ENCODE data around the gene RSPO3. TPM values are rescaled to one million over a fixed set of nuclear protein-coding genes. Genes with fewer than 3 reads are reported as not detected.

RSPO3 gene
- total RNA-seq (2012; rRNA removed) = under 0.01 and 0.22 TPM in 2 replicates

GRCh38 chr6:127118298-127119101 lies at the start of gene RSPO3:
Gene RSPO3, plus strand, starts transcription at chr6:127118671. Its CDS starts 522 bp downstream, at chr6:127119193.
- Histone ChIP-seq H3K36me3 (ENCODE audit: insufficient read depth, low read length) (no peaks in the 10 kb centered on the region), H3K9me3 (replicated peaks; ENCODE audit: low read length) (no peaks in the 10 kb centered on the region), H3K9ac (ENCODE audit: low read depth, low read length) (peak within 1 kb of the TSS; percentile 25), H3K4me1 (ENCODE audit: control insufficient read depth, insufficient read depth, low read length) (peaks cover 23% of the 10 kb centered on the region), H3K27me3 (ENCODE audit: control insufficient read depth, insufficient read depth, low read length) (peaks cover 47% of the 10 kb centered on the region), H3K4me2 (ENCODE audit: low read length) (peak within 1 kb of the TSS; percentile 97), H3K4me3 (ENCODE audit: low read length) (peak within 1 kb of the TSS; percentile 73)

GRCh38 chr6:127069659-127070279 lies 48.7 kb upstream of the RSPO3 start:
- no peaks in the 10 kb centered on the region for H3K27me3 ChIP-seq (ENCODE audit: control insufficient read depth, insufficient read depth, low read length)
- no peaks in the 10 kb centered on the region for H3K36me3 ChIP-seq (ENCODE audit: insufficient read depth, low read length)
- no peaks in the 10 kb centered on the region for H3K9me3 ChIP-seq (replicated peaks; ENCODE audit: low read length)
- no peak overlapping the region for H3K4me3 ChIP-seq (ENCODE audit: low read length)
- no peak overlapping the region for H3K4me2 ChIP-seq (ENCODE audit: low read length)
- H3K9ac ChIP-seq (ENCODE audit: low read depth, low read length) = no peak overlapping the region
- H3K4me1 ChIP-seq (ENCODE audit: control insufficient read depth, insufficient read depth, low read length) = no peaks in the 10 kb centered on the region

GRCh38 chr6:127073222-127073621 lies 45.2 kb upstream of the RSPO3 start:
- H3K9me3 ChIP-seq (replicated peaks; ENCODE audit: low read length) = no peaks in the 10 kb centered on the region
- no peaks in the 10 kb centered on the region for H3K27me3 ChIP-seq (ENCODE audit: control insufficient read depth, insufficient read depth, low read length)
- H3K4me1 ChIP-seq (ENCODE audit: control insufficient read depth, insufficient read depth, low read length) = no peaks in the 10 kb centered on the region
- no peaks in the 10 kb centered on the region for H3K36me3 ChIP-seq (ENCODE audit: insufficient read depth, low read length)
- H3K4me2 ChIP-seq (ENCODE audit: low read length) = no peak overlapping the region
- no peak overlapping the region for H3K4me3 ChIP-seq (ENCODE audit: low read length)
- H3K9ac ChIP-seq (ENCODE audit: low read depth, low read length) = no peak overlapping the region

- H3K4me2 ChIP-seq (ENCODE audit: low read length) = no peak overlapping the region
- no peaks in the 10 kb centered on the region for H3K27me3 ChIP-seq (ENCODE audit: control insufficient read depth, insufficient read depth, low read length)
- no peaks in the 10 kb centered on the region for H3K36me3 ChIP-seq (ENCODE audit: insufficient read depth, low read length)
- no peak overlapping the region for H3K9ac ChIP-seq (ENCODE audit: low read depth, low read length)
- H3K9me3 ChIP-seq (replicated peaks; ENCODE audit: low read length) = no peaks in the 10 kb centered on the region
- no peak overlapping the region for H3K4me3 ChIP-seq (ENCODE audit: low read length)
- no peaks in the 10 kb centered on the region for H3K4me1 ChIP-seq (ENCODE audit: control insufficient read depth, insufficient read depth, low read length)
These were observed 42.0 kb upstream of the RSPO3 start for GRCh38 chr6:127076466-127076865.

- Histone ChIP-seq H3K27me3 (ENCODE audit: control insufficient read depth, insufficient read depth, low read length) (no peaks in the 10 kb centered on the region), H3K36me3 (ENCODE audit: insufficient read depth, low read length) (no peaks in the 10 kb centered on the region), H3K9me3 (replicated peaks; ENCODE audit: low read length) (no peaks in the 10 kb centered on the region), H3K4me2 (ENCODE audit: low read length) (no peak overlapping the region), H3K9ac (ENCODE audit: low read depth, low read length) (no peak overlapping the region), H3K4me1 (ENCODE audit: control insufficient read depth, insufficient read depth, low read length) (no peaks in the 10 kb centered on the region), H3K4me3 (ENCODE audit: low read length) (no peak overlapping the region)
These were observed 40.6 kb upstream of the RSPO3 start for GRCh38 chr6:127077886-127078285.

GRCh38 chr6:127078669-127079068 lies 39.8 kb upstream of the RSPO3 start:
- H3K36me3 ChIP-seq (ENCODE audit: insufficient read depth, low read length) = no peaks in the 10 kb centered on the region
- no peaks in the 10 kb centered on the region for H3K9me3 ChIP-seq (replicated peaks; ENCODE audit: low read length)
- H3K4me3 ChIP-seq (ENCODE audit: low read length) = no peak overlapping the region
- H3K4me1 ChIP-seq (ENCODE audit: control insufficient read depth, insufficient read depth, low read length) = no peaks in the 10 kb centered on the region
- H3K27me3 ChIP-seq (ENCODE audit: control insufficient read depth, insufficient read depth, low read length) = no peaks in the 10 kb centered on the region
- no peak overlapping the region for H3K9ac ChIP-seq (ENCODE audit: low read depth, low read length)
- H3K4me2 ChIP-seq (ENCODE audit: low read length) = no peak overlapping the region

GRCh38 chr6:127079681-127080080 lies 38.8 kb upstream of the RSPO3 start:
- Histone ChIP-seq H3K9ac (ENCODE audit: low read depth, low read length) (no peak overlapping the region), H3K4me3 (ENCODE audit: low read length) (no peak overlapping the region), H3K36me3 (ENCODE audit: insufficient read depth, low read length) (no peaks in the 10 kb centered on the region), H3K9me3 (replicated peaks; ENCODE audit: low read length) (no peaks in the 10 kb centered on the region), H3K27me3 (ENCODE audit: control insufficient read depth, insufficient read depth, low read length) (no peaks in the 10 kb centered on the region), H3K4me2 (ENCODE audit: low read length) (no peak overlapping the region), H3K4me1 (ENCODE audit: control insufficient read depth, insufficient read depth, low read length) (no peaks in the 10 kb centered on the region)

- Histone ChIP-seq H3K9ac (ENCODE audit: low read depth, low read length) (no peak overlapping the region), H3K27me3 (ENCODE audit: control insufficient read depth, insufficient read depth, low read length) (no peaks in the 10 kb centered on the region), H3K4me1 (ENCODE audit: control insufficient read depth, insufficient read depth, low read length) (no peaks in the 10 kb centered on the region), H3K4me3 (ENCODE audit: low read length) (no peak overlapping the region), H3K36me3 (ENCODE audit: insufficient read depth, low read length) (no peaks in the 10 kb centered on the region), H3K9me3 (replicated peaks; ENCODE audit: low read length) (no peaks in the 10 kb centered on the region), H3K4me2 (ENCODE audit: low read length) (no peak overlapping the region)
These were observed 38.4 kb upstream of the RSPO3 start for GRCh38 chr6:127080081-127080480.

GRCh38 chr6:127083231-127083962 lies 35.1 kb upstream of the RSPO3 start:
- Histone ChIP-seq H3K4me3 (ENCODE audit: low read length) (no peak overlapping the region), H3K4me1 (ENCODE audit: control insufficient read depth, insufficient read depth, low read length) (no peaks in the 10 kb centered on the region), H3K36me3 (ENCODE audit: insufficient read depth, low read length) (no peaks in the 10 kb centered on the region), H3K9me3 (replicated peaks; ENCODE audit: low read length) (no peaks in the 10 kb centered on the region), H3K9ac (ENCODE audit: low read depth, low read length) (no peak overlapping the region), H3K4me2 (ENCODE audit: low read length) (no peak overlapping the region), H3K27me3 (ENCODE audit: control insufficient read depth, insufficient read depth, low read length) (no peaks in the 10 kb centered on the region)

- Histone ChIP-seq H3K9me3 (replicated peaks; ENCODE audit: low read length) (no peaks in the 10 kb centered on the region), H3K4me2 (ENCODE audit: low read length) (no peak overlapping the region), H3K27me3 (ENCODE audit: control insufficient read depth, insufficient read depth, low read length) (no peaks in the 10 kb centered on the region), H3K4me3 (ENCODE audit: low read length) (no peak overlapping the region), H3K36me3 (ENCODE audit: insufficient read depth, low read length) (no peaks in the 10 kb centered on the region), H3K9ac (ENCODE audit: low read depth, low read length) (no peak overlapping the region), H3K4me1 (ENCODE audit: control insufficient read depth, insufficient read depth, low read length) (no peaks in the 10 kb centered on the region)
These were observed 34.5 kb upstream of the RSPO3 start for GRCh38 chr6:127083963-127084310.

- Histone ChIP-seq H3K4me1 (ENCODE audit: control insufficient read depth, insufficient read depth, low read length) (no peaks in the 10 kb centered on the region), H3K9ac (ENCODE audit: low read depth, low read length) (no peak overlapping the region), H3K4me2 (ENCODE audit: low read length) (no peak overlapping the region), H3K4me3 (ENCODE audit: low read length) (no peak overlapping the region), H3K36me3 (ENCODE audit: insufficient read depth, low read length) (no peaks in the 10 kb centered on the region), H3K27me3 (ENCODE audit: control insufficient read depth, insufficient read depth, low read length) (no peaks in the 10 kb centered on the region), H3K9me3 (replicated peaks; ENCODE audit: low read length) (no peaks in the 10 kb centered on the region)
These were observed 33.3 kb upstream of the RSPO3 start for GRCh38 chr6:127085181-127085580.

All from skeletal muscle satellite cell (primary cell).